IMR-90 (cell line): ENCODE results near the gene RAC2.

ENCODE experiments used
- BHLHE40 ChIP-seq: fragments of 150-350 bp; IDR thresholded peaks from 2 replicates; pipeline ENCODE4 v1.6.1; 2016; ENCODE audit warnings: mild to moderate bottlenecking, low read depth, low read length
- CEBPB ChIP-seq: IDR thresholded peaks from 2 replicates; pipeline ENCODE4 v1.6.1; 2012; ENCODE audit warnings: low read depth, low read length, improper control_type of control experiment
- CHD1 ChIP-seq: IDR thresholded peaks from 2 replicates; pipeline ENCODE4 v1.6.1; 2012; ENCODE audit warnings: low read depth, low read length, improper control_type of control experiment
- FOS ChIP-seq: fragments of 150-350 bp; IDR thresholded peaks from 2 replicates; pipeline ENCODE4 v1.6.1; 2016; ENCODE audit warnings: low read depth, low read length
- MAFK ChIP-seq: IDR thresholded peaks from 2 replicates; pipeline ENCODE4 v1.6.1; 2012; ENCODE audit warnings: low read depth, low read length, improper control_type of control experiment
- MXI1 ChIP-seq: IDR thresholded peaks from 2 replicates; pipeline ENCODE4 v1.6.1; 2012; ENCODE audit warnings: low read depth, mild to moderate bottlenecking, low read length, moderate library complexity, borderline replicate concordance
- POLR2A ChIP-seq: IDR thresholded peaks from 2 replicates; pipeline ENCODE4 v1.6.1; 2012; ENCODE audit warnings: mild to moderate bottlenecking, low read depth, low read length
- RAD21 ChIP-seq: IDR thresholded peaks from 2 replicates; pipeline ENCODE4 v1.6.1; 2012; ENCODE audit warnings: low read length, improper control_type of control experiment
- RCOR1 ChIP-seq: IDR thresholded peaks from 2 replicates; pipeline ENCODE4 v1.6.1; 2012; ENCODE audit warnings: mild to moderate bottlenecking, low read length, improper control_type of control experiment; ENCODE audit not compliant: insufficient replicate concordance
- RFX5 ChIP-seq: IDR thresholded peaks from 2 replicates; pipeline ENCODE4 v1.8.0; 2012; ENCODE audit warnings: low read depth, mild to moderate bottlenecking, low read length, moderate library complexity
- TF ChIP-seq, protein P1 (sequence below): conservative IDR thresholded peaks from 2 replicates; pipeline ENCODE4 v1.5.1; 2012; ENCODE audit warnings: mild to moderate bottlenecking, low read depth, low read length, improper control_type of control experiment
- TF ChIP-seq, protein P2 (sequence below): fragments of 150-350 bp; IDR thresholded peaks from 2 replicates; pipeline ENCODE4 v1.6.1; 2017; ENCODE audit warnings: mild to moderate bottlenecking, antibody characterized with exemption, low read length, low read depth

DNA sequence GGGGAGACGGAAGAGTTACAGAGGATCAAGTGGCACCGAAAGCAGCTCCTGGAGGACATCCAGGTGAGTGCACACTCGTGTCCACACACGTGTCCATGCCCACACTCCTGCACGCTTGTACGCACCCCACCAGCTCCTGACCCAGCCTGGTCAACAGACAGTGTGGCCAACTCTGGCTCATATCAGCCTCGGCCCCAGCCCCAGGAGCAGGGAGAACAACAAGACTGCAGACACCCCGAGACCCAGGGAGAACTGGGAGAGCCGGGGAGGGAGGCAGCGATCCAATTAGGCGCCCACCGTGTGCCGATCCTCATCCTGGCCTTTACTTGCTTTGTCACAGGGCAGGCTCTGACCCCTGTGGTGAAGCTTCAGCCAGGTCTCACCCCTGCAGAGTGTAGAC, 48.6 kb upstream of the RAC2 start:
- TF ChIP-seq, protein P1, sequence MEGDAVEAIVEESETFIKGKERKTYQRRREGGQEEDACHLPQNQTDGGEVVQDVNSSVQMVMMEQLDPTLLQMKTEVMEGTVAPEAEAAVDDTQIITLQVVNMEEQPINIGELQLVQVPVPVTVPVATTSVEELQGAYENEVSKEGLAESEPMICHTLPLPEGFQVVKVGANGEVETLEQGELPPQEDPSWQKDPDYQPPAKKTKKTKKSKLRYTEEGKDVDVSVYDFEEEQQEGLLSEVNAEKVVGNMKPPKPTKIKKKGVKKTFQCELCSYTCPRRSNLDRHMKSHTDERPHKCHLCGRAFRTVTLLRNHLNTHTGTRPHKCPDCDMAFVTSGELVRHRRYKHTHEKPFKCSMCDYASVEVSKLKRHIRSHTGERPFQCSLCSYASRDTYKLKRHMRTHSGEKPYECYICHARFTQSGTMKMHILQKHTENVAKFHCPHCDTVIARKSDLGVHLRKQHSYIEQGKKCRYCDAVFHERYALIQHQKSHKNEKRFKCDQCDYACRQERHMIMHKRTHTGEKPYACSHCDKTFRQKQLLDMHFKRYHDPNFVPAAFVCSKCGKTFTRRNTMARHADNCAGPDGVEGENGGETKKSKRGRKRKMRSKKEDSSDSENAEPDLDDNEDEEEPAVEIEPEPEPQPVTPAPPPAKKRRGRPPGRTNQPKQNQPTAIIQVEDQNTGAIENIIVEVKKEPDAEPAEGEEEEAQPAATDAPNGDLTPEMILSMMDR: no peak
- TF ChIP-seq POLR2A (no peak), MXI1 (no peak), RAD21 (no peak), CEBPB (no peak), CHD1 (no peak), RFX5 (no peak), FOS (no peak), BHLHE40 (no peak), MAFK (no peak), RCOR1 (no peak)
- TF ChIP-seq, protein P2, sequence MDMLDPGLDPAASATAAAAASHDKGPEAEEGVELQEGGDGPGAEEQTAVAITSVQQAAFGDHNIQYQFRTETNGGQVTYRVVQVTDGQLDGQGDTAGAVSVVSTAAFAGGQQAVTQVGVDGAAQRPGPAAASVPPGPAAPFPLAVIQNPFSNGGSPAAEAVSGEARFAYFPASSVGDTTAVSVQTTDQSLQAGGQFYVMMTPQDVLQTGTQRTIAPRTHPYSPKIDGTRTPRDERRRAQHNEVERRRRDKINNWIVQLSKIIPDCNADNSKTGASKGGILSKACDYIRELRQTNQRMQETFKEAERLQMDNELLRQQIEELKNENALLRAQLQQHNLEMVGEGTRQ: no peak
